HG02973 (cell line): ENCODE measurements around the gene ADGRE3.
"Not testable (repeated sequence)": the region's sequence is repeated elsewhere in the genome, so short reads cannot be mapped to it uniquely, and the experiment has no call there.

Experiments used
- ATAC-seq: cut with Tn5 transposase; IDR thresholded peaks from one replicate; pipeline ENCODE4 v1.9.1; 2021; ENCODE audit warnings: moderate library complexity; ENCODE audit not compliant: unreplicated experiment

ADGRE3 gene

DNA sequence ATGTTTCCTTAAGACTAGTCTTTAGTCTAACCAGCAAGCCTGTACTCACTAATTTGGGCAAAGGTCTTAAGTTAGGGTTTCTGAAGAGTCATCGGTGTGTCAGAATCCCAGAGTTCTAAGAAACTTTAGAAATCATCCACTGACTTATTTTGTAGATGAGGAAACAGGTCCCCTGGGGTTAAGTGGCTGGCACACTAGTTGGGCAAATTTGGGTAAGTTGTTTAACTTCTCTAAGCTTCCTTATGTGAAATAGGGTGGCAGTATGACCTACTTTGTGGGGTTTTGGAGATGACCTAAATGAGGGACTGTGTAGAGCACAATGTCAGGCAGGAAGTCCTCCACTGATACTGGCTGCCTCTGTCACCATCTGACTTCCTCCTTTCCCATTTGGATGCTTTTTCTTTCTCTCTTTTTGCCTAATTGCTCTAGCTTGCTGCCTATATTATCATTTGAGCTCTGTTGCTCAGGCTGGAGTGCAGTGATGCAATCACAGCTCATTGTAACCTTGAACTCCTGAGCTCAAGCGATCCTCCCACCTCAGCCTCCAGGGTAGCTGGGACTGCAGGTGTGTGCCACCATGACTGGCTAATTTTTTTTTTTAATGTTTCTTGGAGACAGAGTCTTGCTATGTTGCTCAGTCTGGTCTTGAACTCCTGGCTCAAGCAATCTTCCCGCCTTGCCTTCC lies 2.3 kb downstream of the ADGRE3 start:
- ATAC-seq, result no peak

- ATAC-seq, result no peak
Measured at GRCh38 chr19:14670408-14670807, 4.2 kb downstream of the ADGRE3 start.

- no peak for ATAC-seq
Measured at GRCh38 chr19:14669940-14670339, 4.7 kb downstream of the ADGRE3 start.

GRCh38 chr19:14661372-14661924 lies 13.2 kb downstream of the ADGRE3 start:
- ATAC-seq, result no peak

- ATAC-seq, result no peak
Measured at GRCh38 chr19:14659874-14660489, 14.7 kb downstream of the ADGRE3 start.

GRCh38 chr19:14655726-14656125 lies 18.9 kb downstream of the ADGRE3 start:
- no peak for ATAC-seq

DNA sequence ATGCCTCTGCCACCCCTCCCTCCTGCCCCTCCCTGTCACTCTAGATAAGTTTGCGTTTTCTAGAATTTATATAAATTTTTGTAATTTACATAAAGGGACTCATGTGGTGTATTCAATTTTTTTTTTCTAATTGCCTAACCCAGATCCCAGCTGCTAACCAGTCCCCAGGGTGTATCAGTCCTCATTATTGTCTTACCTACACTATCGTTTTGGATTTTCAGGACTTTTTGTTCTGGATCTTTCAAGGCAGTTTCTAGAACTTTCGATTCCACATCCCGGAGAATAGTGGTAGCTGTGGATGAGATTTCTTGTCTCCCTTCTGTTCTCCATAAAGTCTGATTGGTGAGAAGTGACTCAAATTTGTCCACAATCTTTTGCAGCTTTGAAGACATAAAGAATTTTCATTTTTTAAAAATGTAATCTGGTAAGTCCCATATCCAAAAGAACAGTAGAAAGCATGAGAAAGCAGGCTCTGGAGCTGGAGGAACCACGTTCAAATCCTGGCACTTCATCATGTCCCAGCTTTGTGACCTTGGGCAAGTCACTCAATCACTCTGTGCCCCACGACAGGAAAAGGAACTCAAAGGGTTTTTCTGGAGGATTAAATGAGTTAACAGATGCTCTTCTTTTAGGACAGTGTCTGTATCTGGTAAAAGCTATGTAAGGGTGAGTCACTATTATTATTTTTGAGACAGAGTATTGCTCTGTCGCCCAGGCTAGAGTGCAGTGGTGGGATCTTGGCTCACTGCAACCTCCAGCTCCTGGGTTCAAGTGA lies 19.7 kb downstream of the ADGRE3 start:
- no peak for ATAC-seq

DNA sequence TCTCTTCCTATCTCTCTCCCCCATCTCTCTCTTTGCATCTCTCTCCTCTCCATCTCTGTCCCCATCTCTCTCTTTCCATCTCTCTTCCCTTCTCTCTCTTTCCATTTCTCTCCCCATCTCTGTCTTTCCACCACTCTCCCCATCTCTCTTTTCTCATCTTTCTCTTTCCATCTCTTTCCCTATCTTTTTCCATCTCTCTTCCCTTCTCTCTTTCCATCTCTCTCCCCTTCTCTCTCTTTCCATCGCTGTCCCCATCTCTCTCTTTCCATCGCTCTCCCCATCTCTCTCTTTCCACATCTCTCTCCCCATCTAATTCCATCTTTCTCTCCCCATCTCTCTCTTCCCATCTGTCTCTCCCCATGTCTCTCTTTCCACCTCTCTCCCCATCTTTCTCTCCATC lies 24.5 kb downstream of the ADGRE3 start:
- no peak for ATAC-seq

- ATAC-seq, result no peak
Measured at GRCh38 chr19:14649020-14649419, 25.6 kb downstream of the ADGRE3 start.

DNA sequence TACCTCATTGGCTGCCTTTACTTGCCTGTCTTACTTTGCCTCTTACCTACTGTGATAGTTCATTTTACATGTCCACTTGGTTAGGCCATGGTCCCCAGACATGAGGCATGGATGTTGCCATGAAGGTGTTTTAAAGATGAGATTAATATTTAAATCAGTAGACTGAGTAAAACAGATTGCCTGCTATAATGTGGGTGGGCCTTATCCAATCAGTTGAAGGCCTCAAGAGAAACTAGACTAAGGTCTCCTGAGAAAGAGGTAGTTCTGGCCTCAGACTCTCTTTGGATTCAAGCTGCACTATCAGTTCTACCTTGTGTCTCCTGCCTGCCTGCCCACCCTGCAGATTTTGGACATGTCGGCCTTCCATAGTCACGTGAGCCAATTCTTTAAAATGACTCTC lies 26.1 kb downstream of the ADGRE3 start:
- no peak for ATAC-seq

DNA sequence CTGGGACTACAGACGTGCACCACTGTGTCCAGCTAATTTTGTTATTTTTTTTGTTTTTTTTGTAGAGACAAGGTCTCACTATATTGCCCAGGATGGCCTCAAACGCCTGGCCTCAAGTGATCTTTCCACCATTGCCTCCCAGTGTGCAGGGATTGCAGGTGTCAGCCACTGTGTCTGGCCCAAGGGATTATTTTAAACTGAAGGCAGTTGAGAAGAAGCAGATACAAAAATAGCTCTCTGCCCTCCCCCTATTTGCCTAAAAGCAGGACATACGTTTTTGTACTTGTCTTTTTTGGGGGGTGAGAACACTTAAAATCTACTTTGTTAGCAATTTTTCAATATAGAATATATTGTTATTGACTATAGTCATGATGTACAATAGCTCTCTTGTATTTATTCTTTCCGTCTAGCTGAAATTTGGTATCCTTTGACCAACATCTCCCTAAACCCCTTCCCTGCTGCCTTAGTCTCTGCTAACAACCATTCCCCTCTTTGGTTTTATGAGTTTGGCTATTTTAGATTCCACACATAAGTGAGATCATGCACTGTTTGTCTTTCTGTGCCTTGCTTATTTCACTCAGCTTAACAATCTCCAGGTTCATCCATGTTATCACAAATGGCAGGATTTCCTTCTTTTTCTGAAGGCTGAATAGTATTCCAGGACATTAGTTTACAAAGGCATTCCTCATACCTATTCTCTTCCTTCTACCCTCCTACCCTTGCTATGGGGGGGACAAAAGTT lies 34.9 kb downstream of the ADGRE3 start:
- no peak for ATAC-seq

GRCh38 chr19:14632286-14632685 lies 42.4 kb downstream of the ADGRE3 start:
- no peak for ATAC-seq

- no peak for ATAC-seq
Measured at GRCh38 chr19:14629557-14629956, 45.1 kb downstream of the ADGRE3 start.

GRCh38 chr19:14624491-14624890 lies 50.2 kb downstream of the ADGRE3 start:
- not testable (repeated sequence) for ATAC-seq

- ATAC-seq, result no peak
Measured at GRCh38 chr19:14619404-14619803, 55.2 kb downstream of the ADGRE3 start.

GRCh38 chr19:14616407-14616806 lies 58.2 kb downstream of the ADGRE3 start:
- ATAC-seq, result no peak

DNA sequence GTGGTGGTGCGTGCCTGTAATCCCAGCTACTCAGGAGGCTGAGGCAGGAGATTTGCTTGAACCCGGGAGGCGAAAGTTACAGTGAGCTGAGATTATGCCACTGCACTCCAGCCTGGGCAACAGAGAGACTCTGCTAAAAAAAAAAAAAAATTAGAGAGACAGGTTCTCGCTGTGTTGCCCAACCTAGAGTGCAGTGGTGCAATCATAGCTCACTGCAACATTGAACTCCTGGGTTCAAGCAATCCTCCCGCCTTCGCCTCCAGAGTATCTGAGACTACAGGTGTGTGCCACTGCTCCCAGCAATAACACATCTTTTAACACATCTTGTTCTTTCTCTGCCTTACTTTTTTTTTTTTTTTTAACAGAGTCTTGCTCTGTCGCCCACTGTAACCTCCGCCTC lies 59.0 kb downstream of the ADGRE3 start:
- ATAC-seq, result no peak

- ATAC-seq, result no peak
Measured at GRCh38 chr19:14614099-14614412, 60.6 kb downstream of the ADGRE3 start.

DNA sequence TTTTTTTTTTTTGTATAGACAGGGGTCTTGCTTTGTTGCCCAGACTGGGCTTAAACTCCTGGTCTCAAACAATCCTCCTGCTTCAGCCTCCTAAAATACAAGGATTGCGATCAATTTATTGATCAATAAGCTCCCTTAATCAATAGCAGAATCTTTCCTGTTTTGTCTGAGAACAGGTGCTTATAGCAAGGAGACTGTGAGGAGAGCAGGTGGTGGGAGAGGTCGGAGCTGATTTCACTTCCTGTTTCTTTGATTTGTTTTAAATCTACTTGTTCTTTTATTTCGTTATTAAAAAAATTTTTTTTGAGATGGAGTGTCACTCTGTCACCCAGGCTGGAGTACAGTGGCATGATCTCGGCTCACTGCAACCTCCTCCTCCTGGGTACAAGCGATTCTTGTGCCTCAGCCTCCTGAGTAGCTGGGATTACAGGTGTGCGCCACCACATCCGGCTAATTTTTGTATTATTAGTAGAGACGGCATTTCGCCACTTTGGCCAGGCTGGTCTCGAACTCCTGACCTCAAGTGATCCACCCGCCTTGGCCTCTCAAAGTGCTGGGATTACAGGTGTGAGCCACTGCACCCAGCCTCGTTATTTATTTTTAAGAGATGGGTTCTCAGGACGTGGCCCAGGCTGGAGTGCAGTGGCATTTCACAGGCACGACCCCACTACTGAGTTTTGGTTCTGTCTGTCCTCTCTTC lies 61.1 kb downstream of the ADGRE3 start:
- not testable (repeated sequence) for ATAC-seq

GRCh38 chr19:14612657-14613056 lies 62.0 kb downstream of the ADGRE3 start:
- no peak for ATAC-seq

DNA sequence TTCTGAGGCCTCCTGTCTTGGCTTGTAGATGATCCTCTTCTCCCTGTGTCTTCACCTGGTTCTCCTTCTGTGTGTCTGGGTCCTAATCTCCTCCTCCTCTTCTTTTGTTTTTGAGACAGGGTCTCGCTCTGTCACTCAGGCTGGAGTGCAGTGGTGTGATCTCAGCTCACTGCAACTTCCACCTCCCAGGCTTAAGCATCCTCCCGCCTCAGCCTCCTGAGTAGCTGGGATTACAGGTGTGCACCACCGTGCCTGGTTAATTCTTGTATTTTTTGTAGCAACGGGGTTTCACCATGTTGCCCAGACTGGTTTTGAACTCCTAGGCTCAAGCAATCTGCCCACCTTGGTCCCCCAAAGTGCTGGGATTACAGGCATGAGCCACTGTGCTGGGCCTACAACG lies 62.4 kb downstream of the ADGRE3 start:
- ATAC-seq, result not testable (repeated sequence)
